Coronary artery (tissue), 2 donors: ENCODE measurements around the gene LRPPRC.
"Not testable (repeated sequence)": the region's sequence is repeated elsewhere in the genome, so short reads cannot be mapped to it uniquely, and the experiment has no call there.

Experiments
- DNase-seq: peaks from one replicate; pipeline ENCODE4 v3.0.0-alpha.2; 2017; ENCODE audit warnings: low spot score
- H3K27ac ChIP-seq, 2 donors: fragments of 200-600 bp; sonication (generic); one replicate each; pipeline ENCODE4 v1.5.1; 2016 to 2019
- H3K4me3 ChIP-seq: fragments of 200-600 bp; sonication (generic); 2 replicates; pipeline ENCODE4 v1.5.1; 2016; ENCODE audit warnings: mild to moderate bottlenecking, moderate library complexity
- TF ChIP-seq, protein P1 (sequence below): fragments of 200-600 bp; sonication (generic); IDR thresholded peaks from one replicate; pipeline ENCODE4 v1.5.1; 2019; ENCODE audit warnings: antibody characterized with exemption

The LRPPRC gene

GRCh38 chr2:44016282-44016681 is 20.5 kb upstream of the LRPPRC start:
- DNase-seq = no peak
- Histone ChIP-seq H3K4me3 (no peak overlapping the region), H3K27ac (no peak overlapping the region)
- TF ChIP-seq, protein P1, sequence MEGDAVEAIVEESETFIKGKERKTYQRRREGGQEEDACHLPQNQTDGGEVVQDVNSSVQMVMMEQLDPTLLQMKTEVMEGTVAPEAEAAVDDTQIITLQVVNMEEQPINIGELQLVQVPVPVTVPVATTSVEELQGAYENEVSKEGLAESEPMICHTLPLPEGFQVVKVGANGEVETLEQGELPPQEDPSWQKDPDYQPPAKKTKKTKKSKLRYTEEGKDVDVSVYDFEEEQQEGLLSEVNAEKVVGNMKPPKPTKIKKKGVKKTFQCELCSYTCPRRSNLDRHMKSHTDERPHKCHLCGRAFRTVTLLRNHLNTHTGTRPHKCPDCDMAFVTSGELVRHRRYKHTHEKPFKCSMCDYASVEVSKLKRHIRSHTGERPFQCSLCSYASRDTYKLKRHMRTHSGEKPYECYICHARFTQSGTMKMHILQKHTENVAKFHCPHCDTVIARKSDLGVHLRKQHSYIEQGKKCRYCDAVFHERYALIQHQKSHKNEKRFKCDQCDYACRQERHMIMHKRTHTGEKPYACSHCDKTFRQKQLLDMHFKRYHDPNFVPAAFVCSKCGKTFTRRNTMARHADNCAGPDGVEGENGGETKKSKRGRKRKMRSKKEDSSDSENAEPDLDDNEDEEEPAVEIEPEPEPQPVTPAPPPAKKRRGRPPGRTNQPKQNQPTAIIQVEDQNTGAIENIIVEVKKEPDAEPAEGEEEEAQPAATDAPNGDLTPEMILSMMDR = no peak

DNA sequence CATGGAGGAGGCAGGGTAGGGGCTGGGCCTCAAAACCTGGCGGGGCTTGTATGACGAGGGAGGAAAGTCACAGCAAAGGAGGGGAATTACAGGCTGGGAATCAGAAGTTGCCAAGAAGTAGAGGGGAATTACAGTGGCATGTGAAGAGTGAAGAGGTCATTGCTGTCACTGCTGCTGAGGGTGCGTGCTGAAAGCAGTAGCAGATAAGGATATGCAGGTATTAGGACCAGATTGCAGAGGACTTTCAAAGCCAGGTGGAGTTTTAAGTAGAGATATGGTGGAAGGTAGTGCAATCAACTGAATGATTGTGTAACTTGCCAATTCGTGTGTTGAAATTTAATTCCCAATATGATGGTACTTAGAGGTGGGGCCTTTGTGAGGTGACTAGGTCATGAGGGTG is 19.4 kb upstream of the LRPPRC start:
- no peak overlapping the region for H3K4me3 ChIP-seq
- DNase-seq = no peak
- no peak overlapping the region for H3K27ac ChIP-seq
- TF ChIP-seq, protein P1 = no peak

GRCh38 chr2:44013205-44013604 is 17.4 kb upstream of the LRPPRC start:
- not testable (repeated sequence) for DNase-seq, H3K27ac ChIP-seq, H3K4me3 ChIP-seq

DNA sequence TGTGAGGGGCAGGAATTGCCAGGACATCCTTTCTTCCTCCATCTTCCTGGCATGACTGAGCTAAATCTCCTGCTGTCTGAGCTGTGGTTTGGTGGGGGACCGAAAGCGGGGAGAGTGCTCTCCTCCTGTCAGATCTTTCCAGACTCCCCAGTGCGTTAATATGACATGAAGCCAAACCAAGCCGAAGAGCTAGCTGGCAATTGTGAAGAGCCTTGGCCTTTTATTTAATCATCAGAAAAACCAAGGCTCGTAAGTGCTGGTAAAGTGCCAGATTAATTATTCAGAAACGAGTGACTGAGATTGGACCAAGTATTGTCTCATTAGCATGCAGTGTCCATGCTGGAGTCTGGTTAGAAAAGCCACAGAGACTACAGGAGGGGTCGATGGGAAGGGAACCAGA is 14.5 kb upstream of the LRPPRC start:
- DNase-seq = no peak
- Histone ChIP-seq H3K27ac (no peak overlapping the region), H3K4me3 (no peak overlapping the region)
- TF ChIP-seq, protein P1 = no peak

DNA sequence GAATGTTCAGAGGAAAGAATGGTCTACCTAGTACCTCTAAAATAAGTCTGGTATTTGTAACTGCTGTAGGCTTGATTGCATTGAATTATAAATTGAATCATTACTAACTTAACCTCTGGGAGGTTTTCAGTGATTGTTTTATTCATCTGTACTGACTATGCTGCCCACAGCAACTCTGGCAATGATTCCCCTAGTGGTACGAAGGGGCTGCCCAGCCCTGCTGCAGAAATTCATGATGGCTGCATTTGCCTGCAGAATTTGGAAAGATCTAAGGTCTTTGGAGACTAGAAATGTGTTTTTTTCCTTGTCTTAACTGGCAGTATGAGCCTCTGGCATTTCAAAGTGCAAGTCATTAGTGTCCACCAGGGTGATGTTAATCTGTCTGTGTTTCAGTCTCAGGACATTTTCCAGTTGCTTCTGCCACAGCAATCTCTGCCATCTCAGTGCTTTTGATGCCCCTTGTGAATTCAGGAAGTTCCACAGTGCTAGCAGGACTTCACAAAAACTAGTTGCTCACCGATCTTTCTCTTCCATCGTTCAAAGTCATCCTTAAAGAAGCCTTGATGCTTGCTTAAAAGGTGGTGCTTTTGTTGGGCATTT is 13.4 kb upstream of the LRPPRC start:
- TF ChIP-seq, protein P1 = no peak
- Histone ChIP-seq H3K4me3 (no peak overlapping the region), H3K27ac (no peak overlapping the region)
- DNase-seq = no peak

DNA sequence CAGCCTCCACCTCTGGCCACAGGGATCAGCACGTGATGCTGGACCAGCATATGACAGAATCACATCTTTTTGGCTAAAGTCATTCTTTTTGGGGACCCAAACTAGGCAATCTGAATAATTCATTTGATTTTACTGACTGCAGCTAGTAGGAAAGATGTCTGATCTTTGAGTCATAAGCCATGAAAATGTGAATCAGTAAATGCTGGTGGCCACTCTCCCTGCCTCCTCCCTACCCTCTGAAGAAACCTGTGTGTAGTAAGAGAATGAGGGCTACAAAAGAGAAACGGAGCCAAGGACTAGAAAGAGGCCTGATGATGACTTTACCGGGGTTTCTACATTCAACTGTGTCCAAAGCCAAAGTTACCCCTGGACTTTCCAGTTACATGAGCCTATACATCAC is 10.1 kb upstream of the LRPPRC start:
- no peak overlapping the region for H3K27ac ChIP-seq
- DNase-seq = no peak
- H3K4me3 ChIP-seq = no peak overlapping the region
- TF ChIP-seq, protein P1 = no peak

DNA sequence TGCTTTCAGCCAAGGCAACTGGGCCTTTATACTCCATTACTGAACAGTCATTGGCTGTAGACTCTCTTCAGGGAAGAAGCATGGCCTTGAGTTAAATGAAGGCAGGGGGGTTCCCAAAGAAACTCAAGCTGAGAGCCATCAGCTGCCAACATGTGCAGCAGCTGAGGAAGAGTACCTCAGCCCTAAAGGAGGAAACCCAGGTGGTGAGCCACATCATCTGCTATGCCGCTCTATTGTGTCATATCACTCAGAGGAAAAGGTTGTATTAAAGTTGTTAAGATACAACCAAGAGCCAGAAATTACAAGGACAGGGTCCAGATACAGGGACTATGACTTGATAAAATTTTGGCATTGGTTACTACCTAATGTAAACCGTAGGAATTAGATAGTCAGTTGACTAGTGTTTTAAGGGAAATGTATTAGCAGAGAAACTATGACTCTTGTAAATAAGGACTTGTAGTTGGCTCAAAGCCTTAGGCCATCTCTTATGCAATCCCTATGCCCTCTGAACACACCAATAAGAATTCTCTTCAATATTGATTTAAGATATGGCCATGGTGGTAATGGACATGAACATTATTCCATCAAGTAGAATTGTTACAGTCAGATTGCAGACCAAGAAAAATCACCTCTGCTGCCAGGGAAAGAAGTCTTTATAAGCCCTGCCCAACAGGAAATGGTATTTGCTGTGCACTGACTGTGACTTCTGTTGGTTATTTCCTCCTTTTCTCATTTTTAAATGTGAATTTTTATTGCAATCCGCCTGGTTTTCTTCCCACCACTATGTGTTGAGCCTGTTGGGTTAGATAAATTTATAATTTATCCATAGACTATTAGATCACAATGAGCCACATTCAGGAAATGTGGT is 9.2 kb upstream of the LRPPRC start:
- Histone ChIP-seq H3K4me3 (no peak overlapping the region), H3K27ac (no peak overlapping the region)
- TF ChIP-seq, protein P1 = no peak
- DNase-seq = no peak
